Upper lobe of right lung (tissue), 1 donor: ENCODE data around the gene TMEM109. TPM values are rescaled to one million over a fixed set of nuclear protein-coding genes. Genes with fewer than 3 reads are reported as not detected.
A peak's percentile ranks its signal among the peaks of the same experiment; 100 is the strongest.

Experiments used
- ATAC-seq: fragments of 200-7000 bp; cut with Tn5 transposase; one replicate; pipeline ENCODE4 v1.9.1; 2020; ENCODE audit warnings: mild to moderate bottlenecking, moderate library complexity
- DNase-seq: peaks from one replicate; pipeline ENCODE4 v3.0.0-alpha.2; 2020
- H3K27ac ChIP-seq: fragments of 200-600 bp; one replicate; pipeline ENCODE4 v1.8.0; 2022
- H3K27me3 ChIP-seq: fragments of 200-600 bp; one replicate; pipeline ENCODE4 v1.8.0; 2022; ENCODE audit warnings: mild to moderate bottlenecking
- H3K36me3 ChIP-seq: fragments of 200-600 bp; one replicate; pipeline ENCODE4 v1.8.0; 2022
- H3K4me1 ChIP-seq: fragments of 200-600 bp; one replicate; pipeline ENCODE4 v1.8.0; 2022
- H3K4me3 ChIP-seq: fragments of 200-600 bp; one replicate; pipeline ENCODE4 v1.8.0; 2022; ENCODE audit warnings: mild to moderate bottlenecking
- H3K9me3 ChIP-seq: fragments of 200-600 bp; one replicate; pipeline ENCODE4 v1.8.0; 2022
- CTCF ChIP-seq: fragments of 200-600 bp; IDR thresholded peaks from one replicate; pipeline ENCODE4 v1.8.0; 2022; ENCODE audit warnings: antibody characterized with exemption
- intact Hi-C: fragments of 100-400 bp; cut with DNase I; formaldehyde crosslinking; loops from one replicate; pipeline ENCODE4 v1.11.0; 2022
- total RNA-seq: library from RNA; stranded (reverse); fragmentation: NEBNext Ultra II Directional; extraction: Animal tissue kit (Norgen Biotek cat#: 25700); gene quantifications from one replicate; pipeline ENCODE4 v1.2.1, GENCODE V29; 2021
- donor health status: DM: no; HTN: yes; CAD: no; lungs with severe emphysema.

TMEM109 gene
- total RNA-seq, 1 donor from 2014 or later, result 156 TPM

GRCh38 chr11:60924110-60924905, 10.3 kb downstream of the TMEM109 start, which contains the start of gene TMEM132A:
Gene TMEM132A, plus strand, starts transcription at chr11:60924460. Its CDS starts 174 bp downstream, at chr11:60924634.
- no peaks in the 10 kb centered on the region for H3K9me3 ChIP-seq
- DNase-seq (peak; percentile 81), ATAC-seq (peak; percentile 86)
- H3K36me3 ChIP-seq, result peaks cover 38% of the 10 kb centered on the region
- peak within 1 kb of the TSS; percentile 61 for H3K4me3 ChIP-seq
- peaks cover 21% of the 10 kb centered on the region for H3K4me1 ChIP-seq
- H3K27me3 ChIP-seq, result peaks cover 9% of the 10 kb centered on the region
- no peak for TF ChIP-seq CTCF
- no peak within 1 kb of the TSS for H3K27ac ChIP-seq
- intact Hi-C loops, result no loop called here

GRCh38 chr11:60924906-60925853, 11.2 kb downstream of the TMEM109 start:
- TF ChIP-seq CTCF, result no peak
- H3K27me3 ChIP-seq, result peaks cover 9% of the 10 kb centered on the region
- H3K4me1 ChIP-seq, result peaks cover 15% of the 10 kb centered on the region
- ATAC-seq, result no peak
- H3K9me3 ChIP-seq, result no peaks in the 10 kb centered on the region
- peak overlapping the region; percentile 61 for H3K4me3 ChIP-seq
- intact Hi-C loops, result no loop called here
- DNase-seq, result no peak
- no peak overlapping the region for H3K27ac ChIP-seq
- H3K36me3 ChIP-seq, result peaks cover 32% of the 10 kb centered on the region

GRCh38 chr11:60925868-60926267, 11.9 kb downstream of the TMEM109 start:
- peaks cover 9% of the 10 kb centered on the region for H3K27me3 ChIP-seq
- H3K4me1 ChIP-seq, result peaks cover 15% of the 10 kb centered on the region
- H3K9me3 ChIP-seq, result no peaks in the 10 kb centered on the region
- H3K4me3 ChIP-seq, result no peak overlapping the region
- H3K36me3 ChIP-seq, result peaks cover 25% of the 10 kb centered on the region
- TF ChIP-seq CTCF, result no peak
- ATAC-seq (peak; percentile 3), DNase-seq (no peak)
- no peak overlapping the region for H3K27ac ChIP-seq
- intact Hi-C loops, result no loop called here

GRCh38 chr11:60926500-60926899, 12.5 kb downstream of the TMEM109 start:
- peaks cover 15% of the 10 kb centered on the region for H3K4me1 ChIP-seq
- no peak overlapping the region for H3K4me3 ChIP-seq
- H3K36me3 ChIP-seq, result peaks cover 19% of the 10 kb centered on the region
- ATAC-seq, result no peak
- H3K9me3 ChIP-seq, result no peaks in the 10 kb centered on the region
- DNase-seq, result no peak
- no peak for TF ChIP-seq CTCF
- intact Hi-C loops, result no loop called here
- peaks cover 9% of the 10 kb centered on the region for H3K27me3 ChIP-seq
- H3K27ac ChIP-seq, result no peak overlapping the region

GRCh38 chr11:60927061-60927592, 13.2 kb downstream of the TMEM109 start:
- ATAC-seq, result no peak
- intact Hi-C loops, result no loop called here
- Histone ChIP-seq H3K27ac (no peak overlapping the region), H3K27me3 (peaks cover 9% of the 10 kb centered on the region), H3K4me3 (no peak overlapping the region), H3K9me3 (no peaks in the 10 kb centered on the region), H3K4me1 (peaks cover 15% of the 10 kb centered on the region), H3K36me3 (peaks cover 13% of the 10 kb centered on the region)
- TF ChIP-seq CTCF, result no peak
- peak; percentile 55 for DNase-seq
